Measurements from ENCODE around the gene FUCA1.
"Not testable (repeated sequence)": the region's sequence is repeated elsewhere in the genome, so short reads cannot be mapped to it uniquely, and the experiment has no call there.

Gene FUCA1

GRCh38 chr1:23872421-23872820, 4.3 kb upstream of the FUCA1 start:
- TF ChIP-seq POLR2A (IDR thresholded peaks at IDR 0.05; ENCODE audit: low read depth, low read length), result no peak
- no peak for FAIRE-seq
- DNase-seq (ENCODE audit: insufficient read length, low spot score), result no peak

- FAIRE-seq, result no peak
- no peak for TF ChIP-seq POLR2A (IDR thresholded peaks at IDR 0.05; ENCODE audit: low read depth, low read length)
- no peak for DNase-seq (ENCODE audit: insufficient read length, low spot score)
Observed at GRCh38 chr1:23869051-23869450, 961 bp upstream of the FUCA1 start.

DNA sequence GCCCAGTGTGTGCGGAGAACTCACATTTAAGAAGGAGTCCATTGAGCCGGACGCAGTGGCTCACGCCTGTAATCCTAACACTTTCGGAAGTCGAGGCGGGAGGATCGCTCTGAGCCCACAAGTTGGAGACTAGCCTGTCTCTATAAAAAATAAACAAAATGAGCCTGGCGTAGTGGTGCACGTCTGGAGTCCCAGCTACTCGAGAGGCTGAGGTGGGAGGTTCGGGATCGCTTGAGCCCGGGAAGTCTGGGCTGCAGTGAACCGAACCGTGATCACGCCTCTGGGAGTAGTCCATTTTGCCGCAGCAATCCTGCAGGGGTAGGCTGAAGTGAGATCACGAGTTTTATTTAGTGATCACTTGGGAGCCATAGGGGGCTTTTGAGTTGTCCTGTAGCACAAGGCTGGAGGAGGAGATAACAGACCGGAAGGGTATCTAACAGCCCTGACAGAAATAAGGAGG, 497 bp upstream of the FUCA1 start:
- no peak for TF ChIP-seq POLR2A (IDR thresholded peaks at IDR 0.05; ENCODE audit: low read depth, low read length)
- no peak for FAIRE-seq
- DNase-seq (ENCODE audit: insufficient read length, low spot score), result peak; percentile 34

DNA sequence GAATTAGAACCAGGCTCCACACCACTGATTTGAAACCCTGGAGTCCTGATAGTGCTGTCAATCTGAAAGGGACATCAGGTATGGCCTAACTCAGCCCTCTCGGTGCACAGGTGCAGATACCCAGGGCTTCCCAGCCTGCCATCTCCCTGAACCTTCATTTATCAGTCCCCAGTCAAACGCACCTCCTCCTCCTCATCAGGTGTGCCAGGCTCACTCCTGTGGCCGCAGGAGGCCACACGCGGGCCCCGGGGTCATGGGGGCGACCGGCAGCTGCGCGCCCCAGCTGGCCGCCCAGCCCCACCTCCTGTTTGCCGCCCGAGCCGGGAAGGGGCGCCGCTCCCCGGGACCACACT, 572 bp downstream of the FUCA1 start:
- no peak for DNase-seq (ENCODE audit: insufficient read length, low spot score)
- no peak for TF ChIP-seq POLR2A (IDR thresholded peaks at IDR 0.05; ENCODE audit: low read depth, low read length)
- FAIRE-seq, result no peak

DNA sequence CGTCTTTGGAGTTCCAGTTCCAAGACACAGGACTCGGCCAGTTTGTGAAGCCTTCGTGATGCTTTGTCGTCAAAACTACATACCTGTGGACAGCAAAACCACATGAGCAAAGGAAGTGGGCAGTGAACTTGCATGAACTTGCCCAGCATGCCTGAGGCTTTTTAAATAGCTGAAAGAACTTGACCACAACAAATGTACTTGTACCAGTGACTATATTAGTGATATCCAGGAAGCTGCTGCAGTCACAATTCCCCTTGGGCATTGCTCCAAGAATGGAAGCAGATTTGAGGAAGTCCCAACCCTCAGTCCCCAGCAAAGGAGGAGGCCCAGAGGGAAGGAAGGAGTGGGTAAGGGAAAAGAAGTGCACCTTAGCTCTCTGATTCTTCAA, 2.6 kb downstream of the FUCA1 start:
- DNase-seq (ENCODE audit: insufficient read length, low spot score), result no peak
- no peak for TF ChIP-seq POLR2A (IDR thresholded peaks at IDR 0.05; ENCODE audit: low read depth, low read length)
- FAIRE-seq, result peak; percentile 30

GRCh38 chr1:23864801-23865542, 3.1 kb downstream of the FUCA1 start:
- no peak for FAIRE-seq
- DNase-seq (ENCODE audit: insufficient read length, low spot score), result no peak
- no peak for TF ChIP-seq POLR2A (IDR thresholded peaks at IDR 0.05; ENCODE audit: low read depth, low read length)

DNA sequence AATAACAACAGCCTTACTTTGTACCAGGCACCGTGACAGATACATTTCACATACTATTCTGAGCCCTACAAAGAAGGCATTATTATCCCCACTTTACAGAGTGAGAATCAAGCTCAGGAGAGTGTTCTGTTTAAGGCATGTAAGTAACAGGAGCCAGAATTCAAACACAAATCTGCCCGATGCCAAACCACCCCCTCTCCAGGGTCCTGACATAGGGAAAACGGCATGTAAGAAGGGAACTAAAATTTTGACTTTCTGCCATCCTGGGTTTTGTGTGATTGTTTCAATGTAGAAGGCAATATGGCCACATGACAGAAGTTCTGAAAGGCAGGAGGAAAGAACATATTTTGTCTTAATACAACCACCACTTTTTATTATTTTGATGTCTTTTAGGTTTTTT, 5.5 kb downstream of the FUCA1 start:
- no peak for DNase-seq (ENCODE audit: insufficient read length, low spot score)
- no peak for FAIRE-seq
- TF ChIP-seq POLR2A (IDR thresholded peaks at IDR 0.05; ENCODE audit: low read depth, low read length), result no peak

DNA sequence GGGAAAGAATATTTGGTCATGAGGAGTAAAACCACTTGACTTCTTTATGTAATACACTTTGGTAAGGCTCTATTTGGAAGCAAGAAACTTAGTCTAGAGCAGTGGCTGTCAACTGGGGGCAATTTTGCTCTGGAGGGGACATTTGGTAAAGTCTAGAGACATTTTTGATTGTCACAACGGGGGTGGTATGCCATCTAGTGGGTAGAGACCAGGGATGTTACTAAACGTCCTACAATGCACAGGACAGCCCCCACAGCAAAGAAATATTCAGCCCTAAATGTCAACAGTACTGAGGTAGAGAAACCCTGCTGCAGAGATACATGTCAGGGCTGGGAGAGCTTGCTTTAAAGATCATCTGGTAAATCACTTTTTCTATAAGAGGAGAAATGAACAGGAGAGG, 13.5 kb downstream of the FUCA1 start:
- no peak for FAIRE-seq
- no peak for TF ChIP-seq POLR2A (IDR thresholded peaks at IDR 0.05; ENCODE audit: low read depth, low read length)
- no peak for DNase-seq (ENCODE audit: insufficient read length, low spot score)

- DNase-seq (ENCODE audit: insufficient read length, low spot score); FAIRE-seq: not testable (repeated sequence)
Observed at GRCh38 chr1:23853124-23853523, 15.0 kb downstream of the FUCA1 start.

DNA sequence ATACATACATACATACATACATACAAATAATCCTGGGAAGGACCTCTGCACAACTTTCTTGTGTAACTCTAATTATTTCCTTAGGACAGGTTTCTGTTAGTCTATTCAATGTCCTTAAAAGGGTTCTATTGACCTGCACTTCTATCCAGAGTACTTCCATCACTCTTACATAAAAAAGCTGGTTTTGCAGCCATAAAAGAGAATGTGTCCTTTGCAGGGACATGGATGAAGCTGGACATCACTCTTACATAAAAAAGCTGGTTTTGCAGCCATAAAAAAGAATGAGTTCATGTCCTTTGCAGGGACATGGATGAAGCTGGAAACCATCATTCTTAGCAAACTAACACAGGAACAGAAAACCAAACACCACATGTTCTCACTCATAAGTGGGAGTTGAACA, 16.7 kb downstream of the FUCA1 start:
- DNase-seq (ENCODE audit: insufficient read length, low spot score), result not testable (repeated sequence)

DNA sequence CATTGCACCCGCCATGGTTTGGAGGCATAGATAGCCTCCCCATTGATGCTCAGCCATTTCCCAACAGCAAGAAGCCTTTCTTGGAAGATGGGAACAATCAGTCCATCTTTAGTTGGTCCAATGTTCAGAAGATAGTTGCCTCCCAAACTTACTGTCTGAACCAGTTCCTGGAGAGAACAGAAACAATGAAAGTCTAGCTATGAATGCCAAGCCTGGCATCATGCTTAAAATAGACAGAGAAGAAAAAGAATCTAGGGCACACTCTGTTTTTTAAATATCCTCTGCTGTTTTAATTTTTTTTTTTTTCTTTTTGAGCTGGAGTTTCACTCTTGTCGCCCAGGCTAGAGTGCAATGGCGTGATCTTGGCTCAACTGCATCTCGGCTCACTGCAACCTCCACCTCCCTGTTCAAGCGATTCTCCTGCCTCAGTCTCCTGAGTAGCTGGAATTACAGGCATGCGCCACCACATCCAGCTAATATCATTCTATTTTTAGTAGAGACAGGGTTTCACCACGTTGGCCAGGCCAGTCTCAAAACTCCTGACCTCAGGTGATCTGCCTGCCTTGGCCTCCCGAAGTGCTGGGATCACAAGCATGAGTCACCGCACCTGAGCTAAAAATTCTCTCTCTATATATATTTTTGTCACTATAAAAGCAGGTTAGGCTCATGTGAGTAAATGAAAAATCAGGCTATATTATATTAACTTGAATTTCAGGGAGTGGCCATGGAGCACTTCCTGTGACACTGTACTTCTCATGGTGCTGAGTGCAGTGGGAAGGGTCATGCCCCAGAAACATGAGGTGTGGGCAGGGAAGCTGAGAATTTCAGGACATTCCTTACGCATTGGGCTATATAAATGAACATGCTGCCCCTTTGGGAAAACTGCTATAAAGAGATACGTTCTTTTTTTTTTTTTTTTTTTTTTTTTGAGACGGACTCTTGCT, 19.1 kb downstream of the FUCA1 start:
- DNase-seq (ENCODE audit: insufficient read length, low spot score), result no peak
- FAIRE-seq, result no peak
- TF ChIP-seq POLR2A (IDR thresholded peaks at IDR 0.05; ENCODE audit: low read depth, low read length), result no peak

More for the DNA sequence above, 16.7 kb downstream of the FUCA1 start:
- FAIRE-seq, result not testable (repeated sequence)

- FAIRE-seq, result not testable (repeated sequence)
Observed at GRCh38 chr1:23847482-23848095, 20.5 kb downstream of the FUCA1 start.

DNA sequence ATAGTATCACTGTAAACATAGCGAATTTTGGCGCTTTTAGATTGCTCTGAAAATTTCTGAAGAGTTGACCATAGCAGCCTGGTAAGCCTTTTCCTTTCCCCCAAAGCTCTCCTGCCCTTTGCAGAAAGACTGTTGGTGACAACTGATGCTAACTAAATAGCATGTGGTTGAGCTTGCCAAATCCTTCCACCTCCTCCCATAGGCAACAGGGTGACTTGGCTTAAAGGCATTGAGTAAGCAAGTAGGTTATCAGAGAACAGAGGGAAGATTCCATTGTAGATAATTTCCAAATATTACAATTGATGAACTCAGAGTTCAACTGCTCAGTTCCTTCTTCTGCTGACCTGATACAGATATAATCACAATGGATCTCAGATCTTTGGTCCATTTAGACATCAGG, 22.9 kb downstream of the FUCA1 start:
- no peak for FAIRE-seq
- no peak for DNase-seq (ENCODE audit: insufficient read length, low spot score)
- TF ChIP-seq POLR2A (IDR thresholded peaks at IDR 0.05; ENCODE audit: low read depth, low read length), result no peak

More at GRCh38 chr1:23847482-23848095, 20.5 kb downstream of the FUCA1 start:
- not testable (repeated sequence) for DNase-seq (ENCODE audit: insufficient read length, low spot score)

- no peak for TF ChIP-seq POLR2A (IDR thresholded peaks at IDR 0.05; ENCODE audit: low read depth, low read length)
- FAIRE-seq, result no peak
Observed at GRCh38 chr1:23843644-23844043, 24.4 kb downstream of the FUCA1 start.

More at GRCh38 chr1:23843644-23844043, 24.4 kb downstream of the FUCA1 start:
- no peak for DNase-seq (ENCODE audit: insufficient read length, low spot score)

Measured in H54 (cell line).